ENCODE data around the gene JUP. TPM values are rescaled to one million over a fixed set of nuclear protein-coding genes. Genes with fewer than 3 reads are reported as not detected.

Gene JUP
- total and polyA plus RNA-seq, 4 donors = 39.1 to 56.0 (median 44.2) TPM

GRCh38 chr17:41771389-41772206 is 14.9 kb downstream of the JUP start:
- H3K4me3 ChIP-seq (ENCODE audit: low read depth in 1 of 3, low read length in 3 of 3) = peak overlapping the region in 2 of 3 donors; percentile 37 to 55
- H3K27me3 ChIP-seq (ENCODE audit: control insufficient read depth in 4 of 4, insufficient read depth in 4 of 4, low read length in 3 of 4) = no peaks in the 10 kb centered on the region
- DNase-seq (ENCODE audit: low spot score) = no peak
- 78% methylated on average over 17 of the region's 17 CpGs for WGBS
- H3K9ac ChIP-seq (ENCODE audit: low read depth in 1 of 2, low read length in 2 of 2) = peak overlapping the region in 1 of 2 donors; percentile 24
- no peak for TF ChIP-seq MAX (IDR thresholded peaks at IDR 0.05)
- no peak for TF ChIP-seq HNF4A (conservative IDR thresholded peaks at IDR 0.05)
- no peak for TF ChIP-seq HNF4G (IDR thresholded peaks at IDR 0.05)
- TF ChIP-seq SP1 (IDR thresholded peaks at IDR 0.05) = no peak
- no peak for TF ChIP-seq TAF1 (conservative IDR thresholded peaks at IDR 0.05)
- TF ChIP-seq GABPA (IDR thresholded peaks at IDR 0.05 in 1 of 2, conservative IDR thresholded peaks at IDR 0.05 in 1 of 2) = no peak
- no peak for TF ChIP-seq CTCF (IDR thresholded peaks at IDR 0.05; ENCODE audit: low read depth, low read length, missing input control)
- no peak for TF ChIP-seq NR2F2 (IDR thresholded peaks at IDR 0.05)
- no peak for TF ChIP-seq EGR1 (IDR thresholded peaks at IDR 0.05; ENCODE audit: low read depth in 2 of 2)
- TF ChIP-seq REST (IDR thresholded peaks at IDR 0.05) = no peak
- no peak for TF ChIP-seq FOXA1 (IDR thresholded peaks at IDR 0.05)
- TF ChIP-seq ZBTB33 (IDR thresholded peaks at IDR 0.05) = no peak
- H3K4me1 ChIP-seq (ENCODE audit: control insufficient read depth in 4 of 4, insufficient read depth in 4 of 4, low read length in 3 of 4) = peaks cover 12 to 61% (median 44%) of the 10 kb centered on the region in 4 donors
- no peaks in the 10 kb centered on the region for H3K9me3 ChIP-seq (ENCODE audit: control insufficient read depth in 4 of 4, low read length in 3 of 4)
- peaks cover 4 to 27% (median 17%) of the 10 kb centered on the region in 4 donors for H3K36me3 ChIP-seq (ENCODE audit: control insufficient read depth in 4 of 4, insufficient read depth in 3 of 4, low read depth in 1 of 4, low read length in 3 of 4)
- peak overlapping the region; percentile 81 to 83 for H3K27ac ChIP-seq (ENCODE audit: low read depth in 1 of 2, low read length in 2 of 2)

- no peaks in the 10 kb centered on the region for H3K9me3 ChIP-seq (ENCODE audit: control insufficient read depth in 4 of 4, low read length in 3 of 4)
- peaks cover 12 to 45% (median 31%) of the 10 kb centered on the region in 4 donors for H3K4me1 ChIP-seq (ENCODE audit: control insufficient read depth in 4 of 4, insufficient read depth in 4 of 4, low read length in 3 of 4)
- no peaks in the 10 kb centered on the region for H3K27me3 ChIP-seq (ENCODE audit: control insufficient read depth in 4 of 4, insufficient read depth in 4 of 4, low read length in 3 of 4)
- no peak overlapping the region for H3K9ac ChIP-seq (ENCODE audit: low read depth in 1 of 2, low read length in 2 of 2)
- 83% methylated on average over 3 of the region's 3 CpGs for WGBS
- peaks cover 4 to 38% (median 27%) of the 10 kb centered on the region in 4 donors for H3K36me3 ChIP-seq (ENCODE audit: control insufficient read depth in 4 of 4, insufficient read depth in 3 of 4, low read depth in 1 of 4, low read length in 3 of 4)
- no peak overlapping the region for H3K27ac ChIP-seq (ENCODE audit: low read depth in 1 of 2, low read length in 2 of 2)
- no peak for DNase-seq (ENCODE audit: low spot score)
- H3K4me3 ChIP-seq (ENCODE audit: low read depth in 1 of 3, low read length in 3 of 3) = no peak overlapping the region
- TF ChIP-seq YY1 (IDR thresholded peaks at IDR 0.05) = no peak
- TF ChIP-seq RAD21 (IDR thresholded peaks at IDR 0.05) = no peak
- TF ChIP-seq CTCF (IDR thresholded peaks at IDR 0.05; ENCODE audit: low read depth, low read length, missing input control) = no peak
- no peak for TF ChIP-seq REST (IDR thresholded peaks at IDR 0.05)
- TF ChIP-seq JUND (IDR thresholded peaks at IDR 0.05) = no peak
- TF ChIP-seq GABPA (IDR thresholded peaks at IDR 0.05 in 1 of 2, conservative IDR thresholded peaks at IDR 0.05 in 1 of 2) = no peak
- no peak for TF ChIP-seq FOXA2 (IDR thresholded peaks at IDR 0.05)
- TF ChIP-seq TAF1 (conservative IDR thresholded peaks at IDR 0.05) = no peak
- no peak for TF ChIP-seq EGR1 (IDR thresholded peaks at IDR 0.05; ENCODE audit: low read depth in 2 of 2)
- no peak for TF ChIP-seq SP1 (IDR thresholded peaks at IDR 0.05)
- no peak for TF ChIP-seq HNF4A (conservative IDR thresholded peaks at IDR 0.05)
- no peak for TF ChIP-seq MAX (IDR thresholded peaks at IDR 0.05)
These were observed 16.5 kb downstream of the JUP start for GRCh38 chr17:41769985-41770384.
